HEK293T (cell line): ENCODE data around the gene ANO1.

Experiments
- FOXA1 ChIP-seq: fragments of 450-650 bp; IDR thresholded peaks from 2 replicates; pipeline ENCODE4 v1.6.1; 2016; ENCODE audit warnings: mild to moderate bottlenecking
- NFRKB ChIP-seq: fragments of 450-650 bp; IDR thresholded peaks from 2 replicates; pipeline ENCODE4 v1.6.1; 2016; ENCODE audit warnings: mild to moderate bottlenecking, moderate library complexity
- SP1 ChIP-seq: fragments of 450-650 bp; IDR thresholded peaks from 2 replicates; pipeline ENCODE4 v1.6.1; 2017

DNA sequence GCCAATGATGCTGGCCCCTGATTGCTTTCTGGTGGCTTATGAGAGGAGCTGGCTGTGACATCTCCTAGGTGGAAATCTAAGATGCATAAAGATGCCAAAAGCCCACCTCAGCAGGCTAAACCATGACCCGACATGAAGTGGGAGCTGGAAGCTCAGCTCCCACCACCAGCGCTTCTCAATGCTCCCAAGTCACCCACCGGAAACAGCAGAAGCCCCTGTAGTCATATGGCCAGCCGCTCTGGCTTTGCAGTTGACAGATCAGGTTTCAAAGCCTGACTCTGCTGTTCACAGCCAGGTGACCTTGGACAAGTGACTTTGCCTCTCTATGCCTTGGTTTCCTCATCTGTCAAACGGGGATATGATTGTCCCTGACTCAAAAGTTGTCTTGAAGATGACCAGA lies 29.1 kb upstream of the ANO1 start:
- TF ChIP-seq FOXA1 (no peak), NFRKB (no peak), SP1 (no peak)
